H1 (cell line): ENCODE data around the gene OLAH. TPM values are rescaled to one million over a fixed set of nuclear protein-coding genes. Genes with fewer than 3 reads are reported as not detected.

Source experiments
- CTCF ChIA-PET: fragments of 300-600 bp; sonication (Branson Sonifier 250); formaldehyde crosslinking; loops from one replicate; lab custom pipeline; 2021; ENCODE audit not compliant: partially characterized antibody; lab: Charles Lee
- POLR2A ChIA-PET: fragments of 300-600 bp; sonication (Branson Sonifier 250); formaldehyde crosslinking; loops from one replicate; lab custom pipeline; 2021; ENCODE audit warnings: inconsistent platforms; ENCODE audit not compliant: partially characterized antibody; lab: Charles Lee
- DNase-seq, 2 experiments: peaks; one replicate each; pipeline versions ENCODE4 v3.0.0 to v3.0.0-alpha.2; 2010 to 2022; ENCODE audit warnings: low spot score in 2 of 2, low read depth in 1 of 2, mixed read lengths in 1 of 2
- FAIRE-seq: peaks from 2 replicates; lab custom pipeline; 2011; peaks lifted over from hg19 to GRCh38; lab: Jason Lieb, UNC
- H2AFZ ChIP-seq: 2 replicates; pipeline ENCODE4 v1.8.1; 2012; ENCODE audit warnings: low read length, inconsistent platforms
- H2AK5ac ChIP-seq: 2 replicates; pipeline ENCODE4 v1.6.1; 2013; ENCODE audit warnings: low read depth, low read length
- H2BK120ac ChIP-seq: replicated peaks from 2 replicates; pipeline ENCODE3; 2013; ENCODE audit warnings: low read depth, low read length, inconsistent platforms
- H2BK12ac ChIP-seq: 2 replicates; pipeline ENCODE4 v1.6.1; 2013; ENCODE audit warnings: low read depth, low read length
- H2BK15ac ChIP-seq: 2 replicates; pipeline ENCODE4 v1.6.1; 2013; ENCODE audit warnings: low read length
- H2BK20ac ChIP-seq: 2 replicates; pipeline ENCODE4 v1.6.1; 2013; ENCODE audit warnings: low read length
- H2BK5ac ChIP-seq: 2 replicates; pipeline ENCODE4 v1.6.1; 2013; ENCODE audit warnings: low read depth, low read length
- H3K14ac ChIP-seq: 2 replicates; pipeline ENCODE4 v1.6.1; 2013; ENCODE audit warnings: inconsistent platforms; ENCODE audit not compliant: insufficient read length
- H3K18ac ChIP-seq: 2 replicates; pipeline ENCODE4 v1.6.1; 2013; ENCODE audit warnings: low read length; ENCODE audit errors: extremely low read depth
- H3K23ac ChIP-seq: 2 replicates; pipeline ENCODE4 v1.6.1; 2013; ENCODE audit warnings: inconsistent platforms; ENCODE audit not compliant: insufficient read length
- H3K23me2 ChIP-seq: 2 replicates; pipeline ENCODE4 v1.6.1; 2013; ENCODE audit warnings: low read depth, low read length
- H3K27ac ChIP-seq: 2 replicates; pipeline ENCODE4 v1.6.1; 2011; ENCODE audit warnings: low read depth, low read length, inconsistent platforms
- H3K27me3 ChIP-seq, 4 experiments: replicated peaks in 1 of 4; 1 replicate in 1 of 4; 2 replicates in 3 of 4; pipeline versions ENCODE4 v1.6.1 to v1.8.1; 2011 to 2013; ENCODE audit warnings: low read length in 3 of 4, mild to moderate bottlenecking in 3 of 4, inconsistent platforms in 2 of 4, mixed read lengths in 2 of 4, moderate library complexity in 1 of 4; ENCODE audit not compliant: control insufficient read depth in 3 of 4, insufficient read depth in 3 of 4; ENCODE audit errors: extremely low read depth in 1 of 4
- H3K36me3 ChIP-seq, 4 experiments: 2 replicates each; pipeline versions ENCODE4 v1.6.1 to v1.8.1; 2011 to 2013; ENCODE audit warnings: mild to moderate bottlenecking in 4 of 4, low read length in 3 of 4, moderate library complexity in 2 of 4, control low read depth in 1 of 4, inconsistent platforms in 1 of 4; ENCODE audit not compliant: insufficient read depth in 4 of 4, control insufficient read depth in 2 of 4
- H3K4ac ChIP-seq: replicated peaks from 2 replicates; pipeline ENCODE3; 2013; ENCODE audit warnings: low read length, low read depth, mixed read lengths, inconsistent platforms; ENCODE audit not compliant: insufficient read length
- H3K4me1 ChIP-seq, 4 experiments: replicated peaks in 1 of 4; 1 replicate in 1 of 4; 2 replicates in 3 of 4; pipeline versions ENCODE4 v1.6.1 to v1.8.1; 2011 to 2013; ENCODE audit warnings: low read length in 3 of 4, inconsistent platforms in 2 of 4, mixed read lengths in 1 of 4; ENCODE audit not compliant: insufficient read depth in 4 of 4, control insufficient read depth in 3 of 4
- H3K4me2 ChIP-seq, 2 experiments: 2 replicates each; pipeline versions ENCODE4 v1.6.1 to v1.8.1; 2011 to 2013; ENCODE audit warnings: low read depth in 2 of 2, low read length in 2 of 2, control low read depth in 1 of 2, inconsistent platforms in 1 of 2, mild to moderate bottlenecking in 1 of 2; ENCODE audit not compliant: insufficient read depth in 1 of 2
- H3K4me3 ChIP-seq, 4 experiments: fragments of 200-600, 300-600 bp in 1 of 4; sonication (generic), shearing (Covaris generic), sonication (Bioruptor Twin) in 1 of 4; 2 replicates each; pipeline versions ENCODE4 v1.5.1 to v1.8.1; 2011 to 2016; ENCODE audit warnings: low read length in 4 of 4, low read depth in 3 of 4, control low read depth in 2 of 4, inconsistent platforms in 2 of 4, mild to moderate bottlenecking in 2 of 4, mixed read lengths in 1 of 4, moderate library complexity in 1 of 4; ENCODE audit not compliant: insufficient read depth in 2 of 4; ENCODE audit errors: extremely low read depth in 1 of 4
- H3K56ac ChIP-seq: replicated peaks from 2 replicates; pipeline ENCODE3; 2013; ENCODE audit warnings: low read depth, mild to moderate bottlenecking, mixed read lengths, low read length, inconsistent platforms; ENCODE audit not compliant: insufficient read length
- H3K79me1 ChIP-seq: 2 replicates; pipeline ENCODE4 v1.6.1; 2013; ENCODE audit warnings: low read depth, low read length, control low read depth
- H3K79me2 ChIP-seq, 2 experiments: 2 replicates each; pipeline versions ENCODE4 v1.6.1 to v1.8.1; 2012 to 2013; ENCODE audit warnings: low read length in 2 of 2, mild to moderate bottlenecking in 2 of 2, inconsistent platforms in 1 of 2; ENCODE audit not compliant: insufficient read depth in 2 of 2, control insufficient read depth in 1 of 2
- H3K9ac ChIP-seq, 4 experiments: replicated peaks in 1 of 4; 1 replicate in 1 of 4; 2 replicates in 3 of 4; pipeline versions ENCODE4 v1.6.1 to v1.8.1; 2011 to 2013; ENCODE audit warnings: low read depth in 3 of 4, low read length in 3 of 4, control low read depth in 2 of 4, mild to moderate bottlenecking in 2 of 4, moderate library complexity in 2 of 4, inconsistent platforms in 1 of 4; ENCODE audit errors: extremely low read depth in 1 of 4
- H3K9me3 ChIP-seq, 2 experiments: 2 replicates each; pipeline versions ENCODE4 v1.6.1 to v1.8.1; 2012 to 2013; ENCODE audit warnings: mild to moderate bottlenecking in 2 of 2, moderate library complexity in 2 of 2, control low read depth in 1 of 2, inconsistent platforms in 1 of 2, low read depth in 1 of 2, low read length in 1 of 2, mixed read lengths in 1 of 2; ENCODE audit not compliant: insufficient read depth in 2 of 2
- H4K20me1 ChIP-seq, 2 experiments: replicated peaks in 1 of 2; 2 replicates each; pipeline versions ENCODE3 to v1.8.1; 2011 to 2013; ENCODE audit warnings: inconsistent platforms in 2 of 2, low read length in 2 of 2, mild to moderate bottlenecking in 1 of 2; ENCODE audit not compliant: insufficient read depth in 2 of 2, control insufficient read depth in 1 of 2
- H4K5ac ChIP-seq: 2 replicates; pipeline ENCODE4 v1.6.1; 2013; ENCODE audit warnings: low read length, low read depth, mixed read lengths, inconsistent platforms; ENCODE audit not compliant: insufficient read length
- H4K8ac ChIP-seq: 2 replicates; pipeline ENCODE4 v1.8.0; 2013; ENCODE audit warnings: mild to moderate bottlenecking, moderate library complexity, low read length, inconsistent platforms; ENCODE audit not compliant: insufficient read depth; ENCODE audit errors: extremely low read depth
- H4K91ac ChIP-seq: replicated peaks from 2 replicates; pipeline ENCODE3; 2013; ENCODE audit warnings: low read length, mixed read lengths, inconsistent platforms; ENCODE audit not compliant: insufficient read length
- CTCF ChIP-seq, 3 experiments: IDR thresholded peaks; 1 replicate in 2 of 3; 2 replicates in 1 of 3; pipeline versions ENCODE4 v1.5.1 to v1.6.1; 2011; ENCODE audit warnings: low read length in 3 of 3, mild to moderate bottlenecking in 3 of 3, inconsistent platforms in 2 of 3, low read depth in 1 of 3, moderate library complexity in 1 of 3; ENCODE audit not compliant: insufficient read depth in 1 of 3; ENCODE audit errors: control extremely low read depth in 1 of 3
- FOSL1 ChIP-seq: IDR thresholded peaks from 2 replicates; pipeline ENCODE4 v1.6.1; 2011; ENCODE audit warnings: mild to moderate bottlenecking, low read depth, low read length, moderate library complexity; ENCODE audit not compliant: insufficient read depth
- RFX5 ChIP-seq: IDR thresholded peaks from 2 replicates; pipeline ENCODE4 v1.6.1; 2011; ENCODE audit warnings: low read depth, low read length, improper control_type of control experiment, borderline replicate concordance
- WGBS, 2 experiments: shearing (Covaris generic) in 1 of 2; methylation state at CpG; one replicate each; pipeline versions ENCODE4 v1.1.6 to v1.1.7; 2013 to 2015; ENCODE audit warnings: low lambda C conversion rate in 2 of 2, mixed read lengths in 2 of 2, inconsistent platforms in 1 of 2, low coverage in 1 of 2, missing lambda C conversion rate in 1 of 2; ENCODE audit not compliant: insufficient replicate concordance in 2 of 2, insufficient coverage in 1 of 2, insufficient read length in 1 of 2; ENCODE audit errors: extremely low coverage in 1 of 2, missing lambda C conversion rate in 1 of 2; 5-methylcytosine and 5-hydroxymethylcytosine counted together
- polyA plus RNA-seq, 7 experiments: library from polyadenylated mRNA; depleted of rRNA in 3 of 7; stranded (reverse) in 5 of 7; unstranded in 2 of 7; fragments of >200 nt in 5 of 7; fragments of 200-250 nt in 2 of 7; gene quantifications; 1 replicate in 5 of 7; 2 replicates in 1 of 7; 4 replicates in 1 of 7; pipeline versions ENCODE4 v1.2.1 to v1.2.3, GENCODE V29; 2011 to 2013; ENCODE audit warnings: missing spikeins in 2 of 7, mixed read lengths in 2 of 7
- total RNA-seq: library from RNA; stranded (reverse); fragmentation: NEBNext Ultra II Directional; extraction: Animal tissue kit (Norgen Biotek cat#: 25700); gene quantifications from 2 replicates; pipeline ENCODE4 v1.2.1, GENCODE V29; 2021

The OLAH gene
- total and polyA plus RNA-seq, 2 of the 8 experiments (the other 6 are each of a cell fraction or from before 2014, with no cell fraction given) = not detected

- H3K79me1 ChIP-seq = no peaks in the 10 kb centered on the region
- no peak overlapping the region for H4K8ac ChIP-seq
- no peaks in the 10 kb centered on the region for H4K20me1 ChIP-seq
- H3K4me3 ChIP-seq = no peak overlapping the region
- H3K27ac ChIP-seq = no peak overlapping the region
- WGBS, 2 experiments = 91% methylated on average over 13 of the region's 13 CpGs; no CpG with 5 or more reads in 1 of the 2 experiments
- no peak overlapping the region for H2AK5ac ChIP-seq
- POLR2A ChIA-PET = interaction anchor here (0.6 to 1.0 kb wide), 2 partner anchors 11 to 94 kb away, joined by 3 to 5 read pairs; no protein-coding TSS in a partner anchor
- no peak overlapping the region for H2AFZ ChIP-seq
- H2BK12ac ChIP-seq = no peak overlapping the region
- no peaks in the 10 kb centered on the region for H3K9me3 ChIP-seq
- no peak overlapping the region for H3K23ac ChIP-seq
- no peak overlapping the region for H4K5ac ChIP-seq
- no peak overlapping the region for H2BK120ac ChIP-seq
- H2BK15ac ChIP-seq = no peak overlapping the region
- no peak overlapping the region for H2BK5ac ChIP-seq
- no peak for FAIRE-seq
- CTCF ChIA-PET = interaction anchor here (0.8 to 1.4 kb wide), 2 partner anchors 140 to 160 kb away, joined by 4 read pairs; no protein-coding TSS in a partner anchor
- H3K9ac ChIP-seq = no peak overlapping the region
- H3K4ac ChIP-seq = no peak overlapping the region
- no peak overlapping the region for H3K56ac ChIP-seq
- no peaks in the 10 kb centered on the region for H3K23me2 ChIP-seq
- H3K4me2 ChIP-seq = no peak overlapping the region
- H3K14ac ChIP-seq = no peak overlapping the region
- peaks cover 0 to 7% (median 0%) of the 10 kb centered on the region in 4 experiments; a peak in 4 of 8 replicates for H3K36me3 ChIP-seq
- no peaks in the 10 kb centered on the region for H3K79me2 ChIP-seq
- H4K91ac ChIP-seq = no peak overlapping the region
- no peak overlapping the region for H3K18ac ChIP-seq
- TF ChIP-seq CTCF (IDR thresholded peaks at IDR 0.05; ENCODE audit: control extremely low read depth in 1 of 3, insufficient read depth in 1 of 3, low read depth in 1 of 3, low read length in 3 of 3) = peak in 2 of 3 experiments; percentile 27 to 41; a peak in 2 of 4 replicates
- no peak for TF ChIP-seq RFX5
- TF ChIP-seq FOSL1 = no peak
- DNase-seq = no peak
- H3K4me1 ChIP-seq = no peaks in the 10 kb centered on the region
- no peaks in the 10 kb centered on the region for H3K27me3 ChIP-seq
- H2BK20ac ChIP-seq = no peak overlapping the region
Observed at GRCh38 chr10:15112657-15113056, 68.9 kb downstream of the OLAH start.
